Retinal pigment epithelial cell (primary cell): Measurements from ENCODE around the gene CFAP20DC.

Experiments used
- DNase-seq: peaks from one replicate; pipeline ENCODE4 v3.0.0-alpha.2; 2010; ENCODE audit warnings: low read depth
- H3K4me3 ChIP-seq: 2 replicates; pipeline ENCODE4 v1.5.1; 2011; ENCODE audit warnings: mild to moderate bottlenecking, low read length, control low read depth, moderate library complexity
- TF ChIP-seq, protein P1 (sequence below): conservative IDR thresholded peaks from 2 replicates; pipeline ENCODE4 v1.5.1; 2011; ENCODE audit warnings: low read depth, low read length, control low read depth, inconsistent platforms

Gene CFAP20DC

DNA sequence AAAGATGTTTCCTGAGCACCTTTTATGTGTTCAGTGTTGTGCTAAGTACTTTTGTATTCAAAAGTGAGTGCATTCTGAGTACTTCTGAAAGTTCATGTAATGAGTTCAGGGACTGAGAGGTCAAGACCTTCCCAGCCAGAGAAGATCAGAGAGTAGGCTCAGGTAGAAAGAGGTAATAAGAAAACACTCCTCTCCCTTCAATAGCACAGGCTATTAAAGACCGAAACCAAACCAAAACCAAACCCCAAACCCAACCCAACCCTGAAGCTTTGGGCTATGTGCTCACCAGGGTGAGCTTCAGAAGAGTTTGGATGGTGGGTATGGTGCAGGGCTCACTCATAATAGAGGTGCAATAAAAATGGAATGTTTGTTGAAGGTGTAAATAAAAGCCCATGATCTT lies 306.5 kb downstream of the CFAP20DC start:
- H3K4me3 ChIP-seq = no peak overlapping the region
- no peak for DNase-seq
- TF ChIP-seq, protein P1, sequence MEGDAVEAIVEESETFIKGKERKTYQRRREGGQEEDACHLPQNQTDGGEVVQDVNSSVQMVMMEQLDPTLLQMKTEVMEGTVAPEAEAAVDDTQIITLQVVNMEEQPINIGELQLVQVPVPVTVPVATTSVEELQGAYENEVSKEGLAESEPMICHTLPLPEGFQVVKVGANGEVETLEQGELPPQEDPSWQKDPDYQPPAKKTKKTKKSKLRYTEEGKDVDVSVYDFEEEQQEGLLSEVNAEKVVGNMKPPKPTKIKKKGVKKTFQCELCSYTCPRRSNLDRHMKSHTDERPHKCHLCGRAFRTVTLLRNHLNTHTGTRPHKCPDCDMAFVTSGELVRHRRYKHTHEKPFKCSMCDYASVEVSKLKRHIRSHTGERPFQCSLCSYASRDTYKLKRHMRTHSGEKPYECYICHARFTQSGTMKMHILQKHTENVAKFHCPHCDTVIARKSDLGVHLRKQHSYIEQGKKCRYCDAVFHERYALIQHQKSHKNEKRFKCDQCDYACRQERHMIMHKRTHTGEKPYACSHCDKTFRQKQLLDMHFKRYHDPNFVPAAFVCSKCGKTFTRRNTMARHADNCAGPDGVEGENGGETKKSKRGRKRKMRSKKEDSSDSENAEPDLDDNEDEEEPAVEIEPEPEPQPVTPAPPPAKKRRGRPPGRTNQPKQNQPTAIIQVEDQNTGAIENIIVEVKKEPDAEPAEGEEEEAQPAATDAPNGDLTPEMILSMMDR = no peak

DNA sequence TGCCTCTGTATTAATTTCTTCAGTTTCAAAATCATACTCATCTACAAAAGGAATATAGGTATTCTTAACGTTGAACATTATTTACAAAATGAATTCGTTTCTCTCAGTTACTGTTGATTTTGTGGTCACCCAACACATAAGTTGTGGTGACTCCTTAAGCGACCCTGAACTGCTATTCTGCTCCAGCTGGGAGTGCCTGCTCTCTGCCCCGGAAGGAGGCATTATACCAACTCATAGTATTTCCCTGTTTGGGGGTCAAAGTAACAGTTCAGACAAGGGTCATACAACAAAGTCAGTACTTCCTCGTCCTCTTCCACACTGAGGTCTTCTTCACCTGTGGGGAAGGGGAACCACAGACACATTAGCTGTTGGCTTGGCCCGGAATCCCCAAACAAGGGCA lies 307.6 kb downstream of the CFAP20DC start:
- TF ChIP-seq, protein P1 = no peak
- no peak overlapping the region for H3K4me3 ChIP-seq
- no peak for DNase-seq

DNA sequence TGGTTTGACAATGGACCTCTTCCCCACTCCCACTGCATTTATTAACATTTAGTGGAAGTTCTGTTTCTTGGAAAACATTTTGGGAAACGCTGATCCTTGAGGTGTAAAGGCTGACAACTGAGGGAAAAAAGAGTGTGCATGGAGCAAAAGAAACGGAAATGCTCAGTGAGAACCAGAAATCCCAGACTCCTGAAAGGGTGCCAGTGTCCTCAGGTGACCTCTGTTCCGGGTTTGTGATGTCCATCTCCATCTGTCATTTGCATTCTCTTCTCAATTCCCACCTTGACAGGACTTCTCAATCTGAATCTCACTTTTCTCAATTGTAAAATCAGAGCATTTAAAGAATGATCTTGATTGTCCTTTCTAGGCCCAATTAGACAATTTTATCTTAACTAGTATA lies 312.2 kb downstream of the CFAP20DC start:
- TF ChIP-seq, protein P1 = no peak
- H3K4me3 ChIP-seq = no peak overlapping the region
- no peak for DNase-seq

GRCh38 chr3:58731673-58732072 lies 318.2 kb downstream of the CFAP20DC start:
- TF ChIP-seq, protein P1 = no peak
- no peak for DNase-seq
- no peak overlapping the region for H3K4me3 ChIP-seq

- no peak overlapping the region for H3K4me3 ChIP-seq
- no peak for DNase-seq
- TF ChIP-seq, protein P1 = no peak
Observed at GRCh38 chr3:58728723-58729122, 321.1 kb downstream of the CFAP20DC start.

DNA sequence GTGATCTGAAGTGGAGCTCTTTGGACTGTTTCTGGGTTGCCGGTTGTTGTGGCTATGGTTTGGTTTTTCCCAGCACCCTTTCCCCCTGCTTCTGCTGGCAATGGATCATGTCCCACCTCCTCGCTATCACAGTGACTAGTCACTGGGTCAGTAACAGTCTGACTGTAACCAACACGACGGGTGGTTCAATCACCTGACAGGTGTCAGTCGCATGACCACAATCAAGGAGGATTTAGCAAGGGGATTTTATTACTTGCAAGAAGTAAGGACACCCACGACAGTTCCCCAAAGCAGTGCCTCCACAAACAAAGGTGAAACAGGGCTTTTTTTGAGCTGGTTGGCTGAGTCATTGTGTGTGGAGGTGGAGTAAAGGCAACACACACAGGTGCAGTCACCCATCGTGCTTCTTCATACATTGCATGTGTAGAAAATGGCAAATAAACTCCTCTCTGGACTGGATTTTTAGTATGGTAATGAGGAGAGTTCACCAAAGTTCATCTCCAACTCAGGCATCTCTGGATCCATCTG lies 324.4 kb downstream of the CFAP20DC start:
- no peak overlapping the region for H3K4me3 ChIP-seq
- TF ChIP-seq, protein P1 = no peak
- no peak for DNase-seq

DNA sequence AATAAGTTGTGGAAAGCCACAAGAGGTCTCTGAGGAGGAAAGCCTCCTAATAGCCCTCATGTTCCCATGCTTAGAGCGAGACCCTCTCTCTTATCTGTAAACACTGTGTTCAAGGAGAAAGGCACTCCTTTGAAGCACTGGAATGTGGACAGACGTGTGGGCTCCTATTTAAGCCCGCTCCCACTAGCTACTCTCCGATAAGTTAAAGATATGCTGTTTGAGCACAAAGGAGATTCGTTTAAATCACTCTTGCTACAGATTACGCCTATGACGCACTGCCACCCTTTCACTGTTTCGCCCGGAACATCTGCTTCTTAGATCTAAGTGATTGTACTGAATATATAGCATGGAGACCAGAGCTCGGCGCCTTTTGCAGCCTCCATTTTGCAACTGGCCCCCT lies 325.5 kb downstream of the CFAP20DC start:
- DNase-seq = no peak
- H3K4me3 ChIP-seq = no peak overlapping the region
- TF ChIP-seq, protein P1 = no peak
